K562 (cell line): Measurements from ENCODE around the gene HSPH1. TPM values are rescaled to one million over a fixed set of nuclear protein-coding genes. Genes with fewer than 3 reads are reported as not detected.

ENCODE experiments used
- ATAC-seq: fragments of 200-7000 bp; cut with Tn5 transposase; 3 replicates; pipeline ENCODE4 v1.9.1; 2020; ENCODE audit warnings: moderate library complexity
- BruUV-seq: library from RNA; stranded (reverse); fragments of 400-500 nt; replicated peaks from 2 replicates; lab custom pipeline; 2021; lab: Mats Ljungman, UMichigan
- CTCF ChIA-PET: fragments of 300-600 bp; formaldehyde crosslinking; extraction: SDS; loops from one replicate; lab custom pipeline; 2021; ENCODE audit warnings: low intra/inter-chr PET ratio; lab: Yijun Ruan, JAX
- POLR2A ChIA-PET: fragments of 300-600, 350-650 bp; sonication (Branson Sonifier 250); formaldehyde crosslinking; extraction: SDS; loops from one replicate; lab custom pipeline; 2021; ENCODE audit warnings: antibody characterized with exemption, inconsistent platforms; lab: Yijun Ruan, JAX
- DNase-seq, 4 experiments: peaks; one replicate each; pipeline versions ENCODE4 v3.0.0 to v3.0.0-alpha.2; 2011 to 2018; ENCODE audit warnings: low spot score in 3 of 4, mixed read lengths in 3 of 4; ENCODE audit errors: extremely low read depth in 1 of 4
- FAIRE-seq: peaks from 2 replicates; lab custom pipeline; 2011; peaks lifted over from hg19 to GRCh38; lab: Jason Lieb, UNC
- H2AFZ ChIP-seq: 2 replicates; pipeline ENCODE4 v1.6.0; 2011; ENCODE audit warnings: low read depth, low read length, control low read depth, inconsistent platforms
- H3K27ac ChIP-seq: fragments of 200-600 bp; 3 replicates; pipeline ENCODE4 v1.8.0; 2011; ENCODE audit warnings: low read depth, mild to moderate bottlenecking, control low read depth, inconsistent platforms, low read length, moderate library complexity, mixed read lengths; ENCODE audit errors: extremely low read depth
- H3K27me3 ChIP-seq, 2 experiments: fragments of 300-600 bp in 1 of 2; 2 replicates in 1 of 2; 3 replicates in 1 of 2; pipeline versions ENCODE4 v1.6.0 to v1.8.0; 2011; ENCODE audit warnings: inconsistent platforms in 2 of 2, low read length in 2 of 2, mild to moderate bottlenecking in 1 of 2, mixed read lengths in 1 of 2, moderate library complexity in 1 of 2; ENCODE audit not compliant: control insufficient read depth in 2 of 2, insufficient read depth in 2 of 2
- H3K36me3 ChIP-seq: fragments of 300-600 bp; 3 replicates; pipeline ENCODE4 v1.8.0; 2011; ENCODE audit warnings: mild to moderate bottlenecking, low read length, inconsistent platforms; ENCODE audit not compliant: control insufficient read depth, insufficient read depth
- H3K4me1 ChIP-seq, 2 experiments: fragments of 200-600 bp in 1 of 2; replicated peaks in 1 of 2; 2 replicates in 1 of 2; 3 replicates in 1 of 2; pipeline versions ENCODE4 v1.5.1 to v1.8.0; 2011; ENCODE audit warnings: inconsistent platforms in 2 of 2, low read length in 2 of 2, mild to moderate bottlenecking in 1 of 2, mixed read lengths in 1 of 2, moderate library complexity in 1 of 2; ENCODE audit not compliant: control insufficient read depth in 2 of 2, insufficient read depth in 2 of 2
- H3K4me2 ChIP-seq: 2 replicates; pipeline ENCODE4 v1.6.1; 2011; ENCODE audit warnings: low read length, control low read depth, inconsistent platforms, mixed read lengths; ENCODE audit not compliant: insufficient read depth
- H3K4me3 ChIP-seq: fragments of 200-600 bp; sonication (generic), shearing (Covaris generic); 2 replicates; pipeline ENCODE4 v1.5.1; 2016; ENCODE audit warnings: control low read depth, inconsistent platforms
- H3K79me2 ChIP-seq: fragments of 200-600 bp; 3 replicates; pipeline ENCODE4 v1.8.0; 2011; ENCODE audit warnings: low read length, inconsistent platforms; ENCODE audit not compliant: control insufficient read depth, insufficient read depth
- H3K9ac ChIP-seq, 2 experiments: 2 replicates each; pipeline versions ENCODE4 v1.6.0 to v1.6.1; 2011; ENCODE audit warnings: low read depth in 2 of 2, low read length in 2 of 2, control low read depth in 1 of 2, inconsistent platforms in 1 of 2, mild to moderate bottlenecking in 1 of 2, mixed read lengths in 1 of 2; ENCODE audit not compliant: insufficient read depth in 1 of 2
- H3K9me1 ChIP-seq: one replicate; pipeline ENCODE4 v1.6.0; 2011; ENCODE audit warnings: inconsistent platforms, mild to moderate bottlenecking, low read length, moderate library complexity; ENCODE audit not compliant: control insufficient read depth, insufficient read depth
- H3K9me3 ChIP-seq: replicated peaks from 2 replicates; pipeline ENCODE4 v1.5.1; 2011; ENCODE audit warnings: low read depth, low read length, inconsistent platforms; ENCODE audit not compliant: control insufficient read depth, insufficient read depth
- H4K20me1 ChIP-seq: replicated peaks from 2 replicates; pipeline ENCODE4 v1.6.1; 2011; ENCODE audit warnings: low read length, inconsistent platforms, mixed read lengths; ENCODE audit not compliant: control insufficient read depth, insufficient read depth
- SETDB1 ChIP-seq: IDR thresholded peaks from one replicate; pipeline ENCODE4 v1.6.1; 2012; ENCODE audit warnings: low read length, control low read depth, inconsistent platforms
- SIN3B ChIP-seq: fragments of 450-650 bp; IDR thresholded peaks from 2 replicates; pipeline ENCODE4 v1.6.1; 2017; ENCODE audit warnings: low read depth, mild to moderate bottlenecking, moderate library complexity
- WGBS: fragments of 100-300 bp; shearing (Covaris generic); methylation state at CpG from one replicate; pipeline ENCODE4 v1.1.6; 2016; ENCODE audit warnings: low coverage, mixed read lengths; ENCODE audit not compliant: insufficient coverage; ENCODE audit errors: missing lambda C conversion rate; 5-methylcytosine and 5-hydroxymethylcytosine counted together
- in situ Hi-C: fragments of 300-500 bp; cut with MboI; formaldehyde crosslinking; loops from 4 replicates; pipeline ENCODE4 v1.15.0; 2018; ENCODE audit warnings: inconsistent platforms, mixed read lengths
- intact Hi-C: fragments of 100-400 bp; cut with micrococcal nuclease; formaldehyde crosslinking; loops from 2 replicates; pipeline ENCODE4 v1.14.2; 2022
- polyA plus RNA-seq, 8 experiments: library from polyadenylated mRNA; depleted of rRNA in 4 of 8; stranded (reverse) in 5 of 8; unstranded in 3 of 8; fragments of >200 nt; fragmentation: Nextera tagmentation in 2 of 8; fragmentation: Illumina TruSeq in 1 of 8; extraction: Ambion mirVana in 2 of 8; extraction: Trizol in 1 of 8; gene quantifications; 2 replicates each; pipeline versions ENCODE4 v1.2.1 to v1.2.3, GENCODE V29; 2011 to 2014; ENCODE audit warnings: inconsistent platforms in 1 of 8, missing spikeins in 1 of 8
- total RNA-seq, 7 experiments: library from RNA; depleted of rRNA in 6 of 7; stranded (reverse); fragments of >200 nt in 6 of 7; fragmentation: Illumina TruSeq in 2 of 7; extraction: Trizol in 2 of 7; gene quantifications; 2 replicates each; pipeline versions ENCODE4 v1.2.1 to v1.2.3, GENCODE V29; 2011 to 2021; ENCODE audit warnings: low replicate concordance in 1 of 7
- TF ChIP-seq, protein P1 (sequence below): fragments of 450-650 bp; IDR thresholded peaks from 2 replicates; pipeline ENCODE4 v1.6.1; 2014; ENCODE audit warnings: low read depth, mild to moderate bottlenecking, moderate library complexity, borderline replicate concordance
- TF ChIP-seq, protein P2 (sequence below): fragments of 450-650 bp; IDR thresholded peaks from 2 replicates; pipeline ENCODE4 v1.6.1; 2016

The HSPH1 gene
- total and polyA plus RNA-seq, 9 of the 15 experiments (the other 6 are each of a cell fraction or from before 2014, with no cell fraction given) = 34.6 to 104 (median 64.7) TPM

DNA sequence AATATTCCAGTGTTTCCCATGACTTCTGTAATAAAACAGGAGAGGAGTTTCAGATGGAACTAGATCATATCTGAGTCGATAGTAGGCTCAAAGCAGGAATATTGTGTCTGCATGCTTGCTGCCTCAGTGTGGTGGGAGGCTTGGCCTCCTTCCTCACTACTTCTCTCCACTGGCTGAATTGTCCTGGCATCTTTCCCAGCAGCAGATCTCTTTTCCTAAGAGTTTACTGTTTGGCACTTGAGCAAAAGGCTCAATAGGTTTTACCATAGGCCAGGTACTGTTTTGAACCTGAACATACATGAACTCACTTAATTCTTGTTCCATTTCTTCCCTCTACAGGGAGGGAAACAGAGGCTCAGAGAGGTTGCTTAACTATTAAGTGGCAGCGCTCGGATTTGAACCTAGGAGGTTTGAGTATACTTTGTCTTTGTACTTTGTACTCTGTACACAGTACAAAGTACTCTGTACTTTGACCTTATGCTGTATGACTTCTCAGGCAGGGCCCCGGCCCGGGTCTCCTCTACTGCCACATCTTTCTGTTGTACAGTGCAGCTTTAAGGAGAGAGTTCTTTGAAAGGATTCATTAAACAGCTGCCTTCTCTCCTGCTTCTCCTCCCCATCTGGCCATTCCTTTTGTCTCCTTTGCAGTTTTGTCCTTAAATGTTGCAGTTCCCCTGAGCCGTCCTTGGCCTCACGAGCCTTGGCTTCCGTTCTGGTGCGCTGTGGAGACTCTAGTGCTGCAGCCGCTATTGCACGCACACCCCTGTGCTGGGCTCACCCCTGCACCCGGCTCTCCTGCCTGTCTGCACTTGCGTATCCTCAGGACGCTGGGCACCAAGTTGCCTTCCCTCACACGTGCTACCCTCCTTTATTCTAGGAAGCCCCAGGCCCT lies 46.2 kb upstream of the HSPH1 start:
- no peak; the same call in 2 of the 3 replicates for ATAC-seq
- Histone ChIP-seq H3K4me1 (peaks cover 3 to 8% of the 10 kb centered on the region in 2 experiments; a peak in 3 of 5 replicates), H3K9me3 (no peaks in the 10 kb centered on the region), H3K27ac (no peak overlapping the region)
- CTCF ChIA-PET = no interaction called here
- in situ Hi-C loops = no loop called here
- BruUV-seq = no TSS peak
- intact Hi-C loops = no loop called here
- TF ChIP-seq, protein P1, sequence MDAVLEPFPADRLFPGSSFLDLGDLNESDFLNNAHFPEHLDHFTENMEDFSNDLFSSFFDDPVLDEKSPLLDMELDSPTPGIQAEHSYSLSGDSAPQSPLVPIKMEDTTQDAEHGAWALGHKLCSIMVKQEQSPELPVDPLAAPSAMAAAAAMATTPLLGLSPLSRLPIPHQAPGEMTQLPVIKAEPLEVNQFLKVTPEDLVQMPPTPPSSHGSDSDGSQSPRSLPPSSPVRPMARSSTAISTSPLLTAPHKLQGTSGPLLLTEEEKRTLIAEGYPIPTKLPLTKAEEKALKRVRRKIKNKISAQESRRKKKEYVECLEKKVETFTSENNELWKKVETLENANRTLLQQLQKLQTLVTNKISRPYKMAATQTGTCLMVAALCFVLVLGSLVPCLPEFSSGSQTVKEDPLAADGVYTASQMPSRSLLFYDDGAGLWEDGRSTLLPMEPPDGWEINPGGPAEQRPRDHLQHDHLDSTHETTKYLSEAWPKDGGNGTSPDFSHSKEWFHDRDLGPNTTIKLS = no peak
- TF ChIP-seq SETDB1 (no peak), SIN3B (no peak)
- TF ChIP-seq, protein P2, sequence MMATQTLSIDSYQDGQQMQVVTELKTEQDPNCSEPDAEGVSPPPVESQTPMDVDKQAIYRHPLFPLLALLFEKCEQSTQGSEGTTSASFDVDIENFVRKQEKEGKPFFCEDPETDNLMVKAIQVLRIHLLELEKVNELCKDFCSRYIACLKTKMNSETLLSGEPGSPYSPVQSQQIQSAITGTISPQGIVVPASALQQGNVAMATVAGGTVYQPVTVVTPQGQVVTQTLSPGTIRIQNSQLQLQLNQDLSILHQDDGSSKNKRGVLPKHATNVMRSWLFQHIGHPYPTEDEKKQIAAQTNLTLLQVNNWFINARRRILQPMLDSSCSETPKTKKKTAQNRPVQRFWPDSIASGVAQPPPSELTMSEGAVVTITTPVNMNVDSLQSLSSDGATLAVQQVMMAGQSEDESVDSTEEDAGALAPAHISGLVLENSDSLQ = no peak
- TF ChIP-seq, all 486 proteins: peak for 0
- no peaks in the 10 kb centered on the region for H3K79me2 ChIP-seq
- no peaks in the 10 kb centered on the region for H3K36me3 ChIP-seq
- H4K20me1 ChIP-seq = no peaks in the 10 kb centered on the region
- no peak overlapping the region for H3K4me2 ChIP-seq
- no peaks in the 10 kb centered on the region for H3K27me3 ChIP-seq
- WGBS = 71% methylated on average over 7 of the region's 15 CpGs
- no peak for DNase-seq
- no peak for FAIRE-seq
- H3K9ac ChIP-seq = no peak overlapping the region; a peak in 1 of 4 replicates
- no peak overlapping the region for H3K4me3 ChIP-seq
- POLR2A ChIA-PET = interaction anchor here (0.5 kb wide), 1 partner anchor 202 kb away, joined by 4 read pairs; no protein-coding TSS in a partner anchor
- no peaks in the 10 kb centered on the region for H3K9me1 ChIP-seq
- H2AFZ ChIP-seq = no peak overlapping the region
